ENCODE data around the gene BRINP2.

DNA sequence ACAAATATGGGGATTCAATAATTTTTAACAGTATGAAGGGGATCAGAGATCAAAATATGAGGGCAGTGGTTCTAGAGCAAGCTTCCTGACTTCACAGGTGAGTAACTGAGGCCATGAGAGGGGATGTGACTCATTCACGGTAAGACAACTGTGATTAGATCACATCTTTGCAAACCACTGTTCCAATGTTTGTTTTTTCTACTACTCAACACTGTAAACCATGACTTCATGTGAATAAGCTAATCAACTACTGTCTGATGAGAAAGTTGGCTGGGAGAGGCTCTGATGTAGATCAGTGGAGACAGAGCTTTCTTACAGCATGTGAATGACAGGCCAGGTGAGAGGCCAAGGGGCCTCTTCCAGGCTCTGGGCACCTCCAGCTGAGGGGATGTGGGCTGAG lies 84.7 kb downstream of the BRINP2 start:
- TF ChIP-seq CTCF (IDR thresholded peaks at IDR 0.05) (no peak), POLR2A (IDR thresholded peaks at IDR 0.05) (no peak)

Measured in right lobe of liver (tissue), 4 donors.